Measurements from ENCODE around the gene AKR1B15.

DNA sequence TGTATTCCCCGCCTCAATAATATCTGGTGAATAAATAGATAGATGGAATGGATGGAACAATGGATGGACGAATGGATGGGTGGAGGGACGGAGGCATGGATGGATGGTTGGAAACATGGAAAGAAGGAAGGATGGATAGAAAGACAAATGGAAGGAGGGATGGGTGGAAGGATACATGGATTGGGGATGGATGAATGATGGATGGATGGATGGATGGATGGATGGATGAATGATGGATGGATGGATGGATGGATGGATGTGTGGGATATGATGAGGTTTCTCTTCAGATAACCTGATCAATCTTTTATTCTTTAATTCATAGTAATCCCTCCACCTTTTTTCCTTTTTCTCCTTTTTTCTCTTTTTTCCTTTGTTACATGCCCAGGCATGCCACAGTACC is 3.0 kb upstream of the AKR1B15 start:
- TF ChIP-seq JUND (IDR thresholded peaks at IDR 0.05) (no peak), NRF1 (IDR thresholded peaks at IDR 0.05; ENCODE audit: low read depth, low read length) (no peak), NFIC (IDR thresholded peaks at IDR 0.05; ENCODE audit: borderline replicate concordance) (no peak), TEAD4 (IDR thresholded peaks at IDR 0.05; ENCODE audit: borderline replicate concordance, insufficient read depth) (no peak), MAX (IDR thresholded peaks at IDR 0.05; ENCODE audit: low read depth) (no peak), USF2 (IDR thresholded peaks at IDR 0.05; ENCODE audit: borderline replicate concordance, low read depth, low read length) (no peak), PBX3 (IDR thresholded peaks at IDR 0.05) (no peak)
- TF ChIP-seq, protein P1, sequence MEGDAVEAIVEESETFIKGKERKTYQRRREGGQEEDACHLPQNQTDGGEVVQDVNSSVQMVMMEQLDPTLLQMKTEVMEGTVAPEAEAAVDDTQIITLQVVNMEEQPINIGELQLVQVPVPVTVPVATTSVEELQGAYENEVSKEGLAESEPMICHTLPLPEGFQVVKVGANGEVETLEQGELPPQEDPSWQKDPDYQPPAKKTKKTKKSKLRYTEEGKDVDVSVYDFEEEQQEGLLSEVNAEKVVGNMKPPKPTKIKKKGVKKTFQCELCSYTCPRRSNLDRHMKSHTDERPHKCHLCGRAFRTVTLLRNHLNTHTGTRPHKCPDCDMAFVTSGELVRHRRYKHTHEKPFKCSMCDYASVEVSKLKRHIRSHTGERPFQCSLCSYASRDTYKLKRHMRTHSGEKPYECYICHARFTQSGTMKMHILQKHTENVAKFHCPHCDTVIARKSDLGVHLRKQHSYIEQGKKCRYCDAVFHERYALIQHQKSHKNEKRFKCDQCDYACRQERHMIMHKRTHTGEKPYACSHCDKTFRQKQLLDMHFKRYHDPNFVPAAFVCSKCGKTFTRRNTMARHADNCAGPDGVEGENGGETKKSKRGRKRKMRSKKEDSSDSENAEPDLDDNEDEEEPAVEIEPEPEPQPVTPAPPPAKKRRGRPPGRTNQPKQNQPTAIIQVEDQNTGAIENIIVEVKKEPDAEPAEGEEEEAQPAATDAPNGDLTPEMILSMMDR (IDR thresholded peaks at IDR 0.05) = no peak

All from SK-N-SH (cell line).